PC-3 (cell line): ENCODE data around the gene CHMP6. TPM values are rescaled to one million over a fixed set of nuclear protein-coding genes. Genes with fewer than 3 reads are reported as not detected.

Experiments used
- ATAC-seq: fragments of 200-7000 bp; cut with Tn5 transposase; 2 replicates; pipeline ENCODE4 v1.9.1; 2020; ENCODE audit warnings: mild to moderate bottlenecking, moderate library complexity
- BruUV-seq: library from RNA; stranded (reverse); fragments of 400-500 nt; replicated peaks from 2 replicates; lab custom pipeline; 2021; lab: Mats Ljungman, UMichigan
- CTCF ChIA-PET: fragments of 300-600 bp; sonication (Branson Sonifier 250); formaldehyde crosslinking; loops from one replicate; lab custom pipeline; 2022; ENCODE audit warnings: antibody characterized with exemption; lab: Charles Lee
- POLR2A ChIA-PET: fragments of 300-600 bp; sonication (Branson Sonifier 250); formaldehyde crosslinking; loops from one replicate; lab custom pipeline; 2022; ENCODE audit warnings: antibody characterized with exemption; ENCODE audit not compliant: unreplicated experiment; lab: Charles Lee
- DNase-seq: peaks from one replicate; pipeline ENCODE4 v3.0.0-alpha.2; 2015
- H2AFZ ChIP-seq: fragments of 300-600 bp; sonication (generic); 2 replicates; pipeline ENCODE4 v1.6.0; 2016; ENCODE audit warnings: antibody characterized with exemption, low read length
- H3F3A ChIP-seq: fragments of 300-600 bp; sonication (generic); one replicate; pipeline ENCODE4 v1.6.0; 2017; ENCODE audit warnings: antibody characterized with exemption, low read length, control low read depth, mild to moderate bottlenecking; ENCODE audit not compliant: unreplicated experiment
- H3K27ac ChIP-seq: fragments of 300-600 bp; sonication (generic); 2 replicates; pipeline ENCODE4 v1.5.1; 2016; ENCODE audit warnings: mild to moderate bottlenecking, low read length
- H3K27me3 ChIP-seq: fragments of 300-600 bp; sonication (generic); 2 replicates; pipeline ENCODE4 v1.6.1; 2016; ENCODE audit warnings: low read length, mixed read lengths
- H3K36me3 ChIP-seq: fragments of 300-600 bp; sonication (generic); 2 replicates; pipeline ENCODE4 v1.6.1; 2016; ENCODE audit warnings: low read depth, mixed run types, low read length, mixed read lengths
- H3K4me1 ChIP-seq: fragments of 300-600 bp; sonication (generic); 2 replicates; pipeline ENCODE4 v1.5.1; 2016; ENCODE audit warnings: low read length; ENCODE audit not compliant: insufficient read depth
- H3K4me2 ChIP-seq: fragments of 300-600 bp; sonication (generic); 2 replicates; pipeline ENCODE4 v1.6.0; 2016; ENCODE audit warnings: low read length
- H3K4me3 ChIP-seq: fragments of 300-600 bp; sonication (generic); 2 replicates; pipeline ENCODE4 v1.5.1; 2016; ENCODE audit warnings: mild to moderate bottlenecking, low read length, mixed read lengths
- H3K79me2 ChIP-seq: fragments of 300-600 bp; sonication (generic); 2 replicates; pipeline ENCODE4 v1.6.1; 2017; ENCODE audit warnings: low read length, mixed read lengths
- H3K9ac ChIP-seq: fragments of 300-600 bp; sonication (generic); 2 replicates; pipeline ENCODE4 v1.6.0; 2016; ENCODE audit warnings: mild to moderate bottlenecking, low read length
- H3K9me2 ChIP-seq: fragments of 300-600 bp; sonication (generic); replicated peaks from 2 replicates; pipeline ENCODE4 v1.6.1; 2016; ENCODE audit warnings: mixed run types, low read length, mixed read lengths
- H3K9me3 ChIP-seq: fragments of 300-600 bp; sonication (generic); 2 replicates; pipeline ENCODE4 v1.6.1; 2016; ENCODE audit warnings: low read length, mixed read lengths
- H4K20me1 ChIP-seq: fragments of 300-600 bp; sonication (generic); 2 replicates; pipeline ENCODE4 v1.6.1; 2016; ENCODE audit warnings: low read length, mixed read lengths
- EZH2 ChIP-seq: fragments of 300-600 bp; sonication (generic); IDR thresholded peaks from one replicate; pipeline ENCODE4 v1.6.1; 2017; ENCODE audit warnings: antibody characterized with exemption, mild to moderate bottlenecking, low read length; ENCODE audit not compliant: unreplicated experiment
- EZH2phosphoT487 ChIP-seq: fragments of 300-600 bp; sonication (generic); IDR thresholded peaks from 2 replicates; pipeline ENCODE4 v1.6.1; 2018; ENCODE audit warnings: mild to moderate bottlenecking, antibody characterized with exemption, low read length, borderline replicate concordance
- intact Hi-C: fragments of 100-400 bp; cut with micrococcal nuclease; formaldehyde crosslinking; loops from 2 replicates; pipeline ENCODE4 v1.9.0; 2023
- total RNA-seq: library from RNA; depleted of rRNA; stranded (reverse); fragments of >200 nt; gene quantifications from 2 replicates; pipeline ENCODE4 v1.2.3, GENCODE V29; 2014
- TF ChIP-seq, protein P1 (sequence below): fragments of 300-600 bp; sonication (generic); conservative IDR thresholded peaks from 2 replicates; pipeline ENCODE4 v1.5.1; 2017; ENCODE audit warnings: antibody characterized with exemption, low read depth, mild to moderate bottlenecking, low read length

CHMP6 gene
- total RNA-seq, 1 experiment from 2014 or later: 26.1 TPM

DNA sequence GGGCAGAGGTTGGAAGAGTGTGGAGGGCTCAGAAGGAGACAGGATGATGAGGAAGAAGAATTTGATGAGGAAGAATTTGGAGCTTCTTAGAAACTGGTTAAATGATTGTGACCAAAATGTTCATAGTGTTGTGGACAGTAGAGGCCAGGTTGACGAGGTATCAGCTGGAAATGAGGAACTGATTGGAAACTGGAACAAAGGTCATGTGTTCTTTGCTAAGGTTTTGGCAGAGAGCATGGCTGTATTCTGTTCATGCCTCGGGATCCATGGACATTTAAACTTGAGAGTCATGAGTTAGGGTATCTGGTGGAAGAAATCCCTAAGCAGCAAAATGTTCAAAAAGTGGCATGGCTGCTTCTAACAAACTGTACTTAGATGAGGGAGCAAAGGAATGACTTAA, 19.3 kb downstream of the CHMP6 start:
- H3K79me2 ChIP-seq: no peaks in the 10 kb centered on the region
- ATAC-seq (no peak), DNase-seq (no peak)
- ChIA-PET POLR2A (no interaction called here), CTCF (no interaction called here)
- peaks cover 4% of the 10 kb centered on the region; the same call in 1 of the 2 replicates for H3K9me3 ChIP-seq
- TF ChIP-seq, protein P1, sequence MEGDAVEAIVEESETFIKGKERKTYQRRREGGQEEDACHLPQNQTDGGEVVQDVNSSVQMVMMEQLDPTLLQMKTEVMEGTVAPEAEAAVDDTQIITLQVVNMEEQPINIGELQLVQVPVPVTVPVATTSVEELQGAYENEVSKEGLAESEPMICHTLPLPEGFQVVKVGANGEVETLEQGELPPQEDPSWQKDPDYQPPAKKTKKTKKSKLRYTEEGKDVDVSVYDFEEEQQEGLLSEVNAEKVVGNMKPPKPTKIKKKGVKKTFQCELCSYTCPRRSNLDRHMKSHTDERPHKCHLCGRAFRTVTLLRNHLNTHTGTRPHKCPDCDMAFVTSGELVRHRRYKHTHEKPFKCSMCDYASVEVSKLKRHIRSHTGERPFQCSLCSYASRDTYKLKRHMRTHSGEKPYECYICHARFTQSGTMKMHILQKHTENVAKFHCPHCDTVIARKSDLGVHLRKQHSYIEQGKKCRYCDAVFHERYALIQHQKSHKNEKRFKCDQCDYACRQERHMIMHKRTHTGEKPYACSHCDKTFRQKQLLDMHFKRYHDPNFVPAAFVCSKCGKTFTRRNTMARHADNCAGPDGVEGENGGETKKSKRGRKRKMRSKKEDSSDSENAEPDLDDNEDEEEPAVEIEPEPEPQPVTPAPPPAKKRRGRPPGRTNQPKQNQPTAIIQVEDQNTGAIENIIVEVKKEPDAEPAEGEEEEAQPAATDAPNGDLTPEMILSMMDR: no peak
- TF ChIP-seq EZH2phosphoT487 (no peak), EZH2 (no peak)
- BruUV-seq: no TSS peak
- H3K4me1 ChIP-seq: no peaks in the 10 kb centered on the region
- H3K27ac ChIP-seq: no peak overlapping the region
- H3K27me3 ChIP-seq: no peaks in the 10 kb centered on the region
- no peak overlapping the region for H3K9ac ChIP-seq
- H3K4me2 ChIP-seq: no peak overlapping the region
- 0 out of 2 replicates have a peak, but pooled peaks cover 3% of the 10 kb centered on the region for H3K36me3 ChIP-seq
- no peaks in the 10 kb centered on the region for H3F3A ChIP-seq
- H3K4me3 ChIP-seq: no peak overlapping the region
- no peaks in the 10 kb centered on the region for H4K20me1 ChIP-seq
- no peaks in the 10 kb centered on the region for H3K9me2 ChIP-seq
- H2AFZ ChIP-seq: no peak overlapping the region
- intact Hi-C loops: no loop called here

- no peak overlapping the region for H3K4me3 ChIP-seq
- TF ChIP-seq EZH2 (no peak), EZH2phosphoT487 (no peak)
- TF ChIP-seq, protein P1: no peak
- ChIA-PET POLR2A (interaction anchor here (0.5 kb wide), 1 partner anchor 211 kb away, joined by 8 read pairs; the partner anchor contains the start of gene CEP131), CTCF (no interaction called here)
- no peak overlapping the region for H2AFZ ChIP-seq
- no peaks in the 10 kb centered on the region for H3F3A ChIP-seq
- H3K27me3 ChIP-seq: no peaks in the 10 kb centered on the region
- no peaks in the 10 kb centered on the region for H4K20me1 ChIP-seq
- H3K4me1 ChIP-seq: no peaks in the 10 kb centered on the region
- peaks cover 10% of the 10 kb centered on the region; the same call in 1 of the 2 replicates for H3K9me3 ChIP-seq
- no peaks in the 10 kb centered on the region for H3K79me2 ChIP-seq
- DNase-seq: no peak
- BruUV-seq: no TSS peak
- intact Hi-C loops: no loop called here
- no peak overlapping the region for H3K9ac ChIP-seq
- no peak overlapping the region for H3K27ac ChIP-seq
- ATAC-seq: no peak
- H3K9me2 ChIP-seq: no peaks in the 10 kb centered on the region
- H3K4me2 ChIP-seq: no peak overlapping the region
- 0 out of 2 replicates have a peak, but pooled peaks cover 3% of the 10 kb centered on the region for H3K36me3 ChIP-seq
Measured at GRCh38 chr17:81011951-81012350, 20.3 kb downstream of the CHMP6 start.

DNA sequence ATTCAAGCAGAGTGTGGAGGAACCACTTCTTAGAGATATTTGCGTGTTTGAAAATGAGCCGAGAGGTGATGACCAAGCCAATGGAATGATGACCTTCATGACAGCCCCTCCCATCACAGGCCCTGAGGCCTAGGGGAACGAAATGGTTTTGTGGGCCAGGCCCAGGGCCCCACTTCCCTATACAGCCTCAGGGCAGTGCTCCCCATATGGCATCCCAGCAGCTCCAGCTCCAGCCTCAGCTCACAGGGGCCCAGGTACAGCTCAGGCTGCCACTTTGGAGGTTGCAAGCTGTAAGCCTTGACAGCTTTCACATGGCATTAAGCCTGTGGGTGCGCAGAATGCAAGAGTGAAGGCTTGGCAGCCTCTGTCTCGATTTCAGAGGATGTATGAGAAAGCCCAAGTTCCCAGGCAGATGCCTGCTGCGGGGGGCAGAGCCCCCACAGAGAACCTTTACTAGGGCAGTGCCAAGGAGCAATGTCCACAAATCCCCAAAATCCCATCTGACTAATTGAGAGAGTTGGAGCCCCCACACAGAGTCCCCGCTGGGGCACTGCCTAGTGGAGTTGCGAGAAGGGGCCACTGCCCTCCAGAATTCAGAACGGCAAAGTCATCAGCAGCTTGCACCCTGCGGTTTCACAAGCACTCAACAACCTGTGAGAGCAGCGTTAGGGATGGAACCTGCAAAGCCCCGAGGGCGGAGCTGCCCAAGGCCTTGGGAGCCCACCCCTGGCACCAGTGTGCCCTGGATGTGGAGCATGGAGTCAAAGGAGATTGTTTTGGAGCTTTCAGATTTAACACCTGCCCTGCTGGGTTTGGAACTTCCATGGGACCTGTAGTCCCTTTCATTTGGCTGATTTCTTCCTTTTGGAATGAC, 21.2 kb downstream of the CHMP6 start:
- POLR2A ChIA-PET: interaction anchor here (0.5 kb wide), 1 partner anchor 210 kb away, joined by 8 read pairs; the partner anchor contains the start of gene CEP131
- BruUV-seq: no TSS peak
- no peak overlapping the region for H3K27ac ChIP-seq

More for the DNA sequence above, 21.2 kb downstream of the CHMP6 start:
- H3K4me3 ChIP-seq: no peak overlapping the region
- no peak overlapping the region for H3K9ac ChIP-seq
- DNase-seq: no peak
- no peak for ATAC-seq
- H3F3A ChIP-seq: no peaks in the 10 kb centered on the region
- no peaks in the 10 kb centered on the region; the same call in 1 of the 2 replicates for H3K4me1 ChIP-seq
- no peak overlapping the region for H3K4me2 ChIP-seq
- no peak overlapping the region for H2AFZ ChIP-seq
- peaks cover 10% of the 10 kb centered on the region; the same call in 1 of the 2 replicates for H3K9me3 ChIP-seq
- TF ChIP-seq EZH2phosphoT487 (no peak), EZH2 (no peak)
- TF ChIP-seq, protein P1: no peak
- no peaks in the 10 kb centered on the region for H3K27me3 ChIP-seq
- no peaks in the 10 kb centered on the region for H3K9me2 ChIP-seq
- H3K79me2 ChIP-seq: no peaks in the 10 kb centered on the region
- intact Hi-C loops: no loop called here
- CTCF ChIA-PET: no interaction called here
- 0 out of 2 replicates have a peak, but pooled peaks cover 3% of the 10 kb centered on the region for H3K36me3 ChIP-seq
- H4K20me1 ChIP-seq: no peaks in the 10 kb centered on the region
